GM19043 (cell line): ENCODE data around the gene RPL12.
"Not testable (repeated sequence)": the region's sequence is repeated elsewhere in the genome, so short reads cannot be mapped to it uniquely, and the experiment has no call there.

Experiments
- ATAC-seq: cut with Tn5 transposase; IDR thresholded peaks from one replicate; pipeline ENCODE4 v1.9.1; 2021; ENCODE audit warnings: low read depth; ENCODE audit not compliant: unreplicated experiment

The RPL12 gene

GRCh38 chr9:127470662-127471061, 19.5 kb upstream of the RPL12 start:
- ATAC-seq: no peak

- ATAC-seq: no peak
These were observed 16.4 kb upstream of the RPL12 start for GRCh38 chr9:127467621-127468020.

- ATAC-seq: not testable (repeated sequence)
These were observed 15.3 kb upstream of the RPL12 start for GRCh38 chr9:127466407-127466917.

- no peak for ATAC-seq
These were observed 12.7 kb upstream of the RPL12 start for GRCh38 chr9:127463911-127464310.

- ATAC-seq: no peak
These were observed 12.2 kb upstream of the RPL12 start for GRCh38 chr9:127463382-127463781.

GRCh38 chr9:127458921-127459320, 7.7 kb upstream of the RPL12 start:
- ATAC-seq: no peak

GRCh38 chr9:127457191-127457878, 6.1 kb upstream of the RPL12 start:
- ATAC-seq: no peak

GRCh38 chr9:127455324-127455992, 4.3 kb upstream of the RPL12 start:
- no peak for ATAC-seq

- no peak for ATAC-seq
These were observed 1.5 kb upstream of the RPL12 start for GRCh38 chr9:127452691-127453090.

GRCh38 chr9:127451858-127452656, 851 bp upstream of the RPL12 start:
- no peak for ATAC-seq

GRCh38 chr9:127451608-127451857, 327 bp upstream of the RPL12 start:
- no peak for ATAC-seq

GRCh38 chr9:127450243-127450760, 904 bp downstream of the RPL12 start:
- no peak for ATAC-seq

- no peak for ATAC-seq
These were observed 1.8 kb downstream of the RPL12 start for GRCh38 chr9:127449332-127449966.

- ATAC-seq: no peak
These were observed 2.9 kb downstream of the RPL12 start for GRCh38 chr9:127448112-127448805.

GRCh38 chr9:127447416-127448111, 3.6 kb downstream of the RPL12 start:
- no peak for ATAC-seq

- no peak for ATAC-seq
These were observed 4.3 kb downstream of the RPL12 start for GRCh38 chr9:127446713-127447415.

GRCh38 chr9:127445851-127446712, 5.1 kb downstream of the RPL12 start:
- no peak for ATAC-seq
